Trophoblast cell (in vitro differentiated cells and primary cell): ENCODE data around the gene CCDC40.

Experiments used
- DNase-seq, 2 donors: peaks; one replicate each; pipeline ENCODE4 v3.0.0-alpha.2; 2016
- H2AFZ ChIP-seq: 2 replicates; pipeline ENCODE4 v1.6.1; 2013; ENCODE audit warnings: low read length, moderate library complexity, mild to moderate bottlenecking; ENCODE audit not compliant: insufficient read depth, poor library complexity
- H2AK5ac ChIP-seq: 2 replicates; pipeline ENCODE4 v1.6.1; 2013; ENCODE audit warnings: mild to moderate bottlenecking, low read length
- H2BK120ac ChIP-seq: 2 replicates; pipeline ENCODE4 v1.6.1; 2013; ENCODE audit warnings: low read length, mild to moderate bottlenecking, moderate library complexity; ENCODE audit not compliant: insufficient read depth, poor library complexity
- H2BK12ac ChIP-seq: 2 replicates; pipeline ENCODE4 v1.6.1; 2013; ENCODE audit warnings: mild to moderate bottlenecking, low read length, moderate library complexity
- H2BK5ac ChIP-seq: 2 replicates; pipeline ENCODE4 v1.6.1; 2013; ENCODE audit warnings: low read length, low read depth, moderate library complexity, mild to moderate bottlenecking; ENCODE audit not compliant: poor library complexity
- H3K14ac ChIP-seq: 2 replicates; pipeline ENCODE4 v1.6.1; 2013; ENCODE audit warnings: mild to moderate bottlenecking, low read length
- H3K18ac ChIP-seq: 2 replicates; pipeline ENCODE4 v1.6.1; 2013; ENCODE audit warnings: mild to moderate bottlenecking, low read length
- H3K23ac ChIP-seq: 2 replicates; pipeline ENCODE4 v1.6.1; 2013; ENCODE audit warnings: low read length
- H3K27ac ChIP-seq: 2 replicates; pipeline ENCODE4 v1.5.1; 2013; ENCODE audit warnings: low read depth, mild to moderate bottlenecking, inconsistent platforms, low read length, moderate library complexity
- H3K27me3 ChIP-seq: 2 replicates; pipeline ENCODE4 v1.6.1; 2013; ENCODE audit warnings: inconsistent platforms, mild to moderate bottlenecking, low read length, moderate library complexity; ENCODE audit not compliant: insufficient read depth
- H3K36me3 ChIP-seq, 2 experiments: 1 replicate in 1 of 2; 2 replicates in 1 of 2; pipeline ENCODE4 v1.6.1; 2013; ENCODE audit warnings: low read length in 2 of 2, mild to moderate bottlenecking in 2 of 2, moderate library complexity in 1 of 2; ENCODE audit not compliant: insufficient read depth in 2 of 2, control insufficient read depth in 1 of 2
- H3K4ac ChIP-seq: 2 replicates; pipeline ENCODE4 v1.6.1; 2013; ENCODE audit warnings: low read depth, mild to moderate bottlenecking, low read length, moderate library complexity
- H3K4me1 ChIP-seq, 2 experiments: 1 replicate in 1 of 2; 2 replicates in 1 of 2; pipeline ENCODE4 v1.6.1; 2013; ENCODE audit warnings: low read length in 2 of 2, mild to moderate bottlenecking in 2 of 2, moderate library complexity in 1 of 2; ENCODE audit not compliant: insufficient read depth in 2 of 2, control insufficient read depth in 1 of 2
- H3K4me2 ChIP-seq: 2 replicates; pipeline ENCODE4 v1.6.1; 2013; ENCODE audit warnings: inconsistent platforms, mild to moderate bottlenecking, low read length, moderate library complexity
- H3K4me3 ChIP-seq: 2 replicates; pipeline ENCODE4 v1.5.1; 2013; ENCODE audit warnings: mild to moderate bottlenecking, low read depth, low read length, inconsistent platforms
- H3K79me1 ChIP-seq: one replicate; pipeline ENCODE4 v1.6.1; 2013; ENCODE audit warnings: low read length
- H3K79me2 ChIP-seq: 2 replicates; pipeline ENCODE4 v1.6.1; 2013; ENCODE audit warnings: low read length, mild to moderate bottlenecking; ENCODE audit not compliant: control insufficient read depth, insufficient read depth, poor library complexity
- H3K9ac ChIP-seq: 2 replicates; pipeline ENCODE4 v1.6.1; 2013; ENCODE audit warnings: mild to moderate bottlenecking, low read length
- H3K9me3 ChIP-seq: 2 replicates; pipeline ENCODE4 v1.6.1; 2013; ENCODE audit warnings: low read depth, mild to moderate bottlenecking, control low read depth, inconsistent platforms, low read length; ENCODE audit not compliant: insufficient read depth
- H4K12ac ChIP-seq: 2 replicates; pipeline ENCODE4 v1.6.1; 2013; ENCODE audit warnings: low read depth, mild to moderate bottlenecking, low read length, moderate library complexity
- H4K8ac ChIP-seq: 2 replicates; pipeline ENCODE4 v1.6.1; 2013; ENCODE audit warnings: low read depth, mild to moderate bottlenecking, low read length, moderate library complexity
- H4K91ac ChIP-seq: one replicate; pipeline ENCODE4 v1.6.1; 2013; ENCODE audit warnings: low read depth, mild to moderate bottlenecking, low read length, moderate library complexity
- WGBS: extraction: QIAGEN DNeasy Blood & Tissue Kit; methylation state at CpG from one replicate; pipeline ENCODE4 v1.1.7; 2013; ENCODE audit warnings: missing lambda C conversion rate; ENCODE audit not compliant: insufficient read length, insufficient coverage; ENCODE audit errors: extremely low coverage; 5-methylcytosine and 5-hydroxymethylcytosine counted together

CCDC40 gene

GRCh38 chr17:80003969-80004368 lies 32.5 kb upstream of the CCDC40 start:
- Histone ChIP-seq H3K36me3 (peaks cover 29 to 40% of the 10 kb centered on the region in 2 experiments), H3K14ac (no peak overlapping the region), H2BK120ac (no peak overlapping the region), H3K79me2 (no peaks in the 10 kb centered on the region), H3K4ac (no peak overlapping the region), H3K27me3 (no peaks in the 10 kb centered on the region), H4K91ac (no peak overlapping the region), H3K4me1 (no peaks in the 10 kb centered on the region), H3K4me3 (no peak overlapping the region), H3K18ac (no peak overlapping the region), H3K79me1 (no peaks in the 10 kb centered on the region), H2BK12ac (no peak overlapping the region), H3K27ac (no peak overlapping the region), H3K9ac (no peak overlapping the region), H3K9me3 (peaks cover 6% of the 10 kb centered on the region), H4K8ac (no peak overlapping the region), H3K4me2 (no peak overlapping the region), H4K12ac (no peak overlapping the region), H2AFZ (no peak overlapping the region), H2AK5ac (no peak overlapping the region), H3K23ac (no peak overlapping the region), H2BK5ac (no peak overlapping the region)
- DNase-seq, result no peak
- 100% methylated on average over 1 of the region's 15 CpGs for WGBS

GRCh38 chr17:80005360-80006338 lies 30.8 kb upstream of the CCDC40 start:
- Histone ChIP-seq H2BK12ac (no peak overlapping the region), H3K79me2 (no peaks in the 10 kb centered on the region), H3K14ac (no peak overlapping the region), H4K12ac (no peak overlapping the region), H3K18ac (no peak overlapping the region), H3K9me3 (peaks cover 7% of the 10 kb centered on the region), H3K4me1 (no peaks in the 10 kb centered on the region), H3K79me1 (no peaks in the 10 kb centered on the region), H2BK120ac (no peak overlapping the region), H4K8ac (no peak overlapping the region), H4K91ac (no peak overlapping the region), H2BK5ac (no peak overlapping the region), H3K4me2 (no peak overlapping the region), H3K4me3 (no peak overlapping the region), H3K4ac (no peak overlapping the region), H3K36me3 (peaks cover 39 to 49% of the 10 kb centered on the region in 2 experiments), H2AFZ (no peak overlapping the region), H3K9ac (no peak overlapping the region), H3K27ac (no peak overlapping the region), H2AK5ac (no peak overlapping the region), H3K27me3 (no peaks in the 10 kb centered on the region), H3K23ac (no peak overlapping the region)
- DNase-seq, result peak; percentile 14 to 63
- WGBS, result no CpG with 5 or more reads among the region's 37 CpGs

- DNase-seq, result no peak
- Histone ChIP-seq H2AFZ (no peak overlapping the region), H3K36me3 (peaks cover 37 to 48% of the 10 kb centered on the region in 2 experiments), H3K4me2 (no peak overlapping the region), H3K4me3 (no peak overlapping the region), H3K9ac (no peak overlapping the region), H3K4me1 (no peaks in the 10 kb centered on the region), H2BK120ac (no peak overlapping the region), H3K79me2 (no peaks in the 10 kb centered on the region), H3K18ac (no peak overlapping the region), H4K8ac (no peak overlapping the region), H2BK5ac (no peak overlapping the region), H4K91ac (no peak overlapping the region), H3K27me3 (no peaks in the 10 kb centered on the region), H3K14ac (no peak overlapping the region), H3K23ac (no peak overlapping the region), H2AK5ac (no peak overlapping the region), H4K12ac (no peak overlapping the region), H3K27ac (no peak overlapping the region), H2BK12ac (no peak overlapping the region), H3K4ac (no peak overlapping the region), H3K9me3 (peaks cover 5% of the 10 kb centered on the region), H3K79me1 (no peaks in the 10 kb centered on the region)
- no CpG with 5 or more reads among the region's 8 CpGs for whole genome bisulfite sequencing
Measured at GRCh38 chr17:80006339-80006720, 30.1 kb upstream of the CCDC40 start.

GRCh38 chr17:80006811-80007752 lies 29.4 kb upstream of the CCDC40 start:
- no peak for DNase-seq
- Histone ChIP-seq H3K18ac (no peak overlapping the region), H3K9ac (no peak overlapping the region), H2BK12ac (no peak overlapping the region), H2AFZ (no peak overlapping the region), H2BK5ac (no peak overlapping the region), H3K27ac (no peak overlapping the region), H3K4me2 (no peak overlapping the region), H4K91ac (no peak overlapping the region), H2BK120ac (no peak overlapping the region), H3K23ac (no peak overlapping the region), H3K79me2 (no peaks in the 10 kb centered on the region), H3K79me1 (no peaks in the 10 kb centered on the region), H3K27me3 (no peaks in the 10 kb centered on the region), H3K36me3 (peaks cover 37 to 46% of the 10 kb centered on the region in 2 experiments), H3K14ac (no peak overlapping the region), H2AK5ac (no peak overlapping the region), H3K4me3 (no peak overlapping the region), H4K8ac (no peak overlapping the region), H3K4ac (no peak overlapping the region), H3K9me3 (peaks cover 5% of the 10 kb centered on the region), H3K4me1 (no peaks in the 10 kb centered on the region), H4K12ac (no peak overlapping the region)
- WGBS, result no CpG with 5 or more reads among the region's 30 CpGs
